ENCODE results near the gene FBN2. TPM values are rescaled to one million over a fixed set of nuclear protein-coding genes. Genes with fewer than 3 reads are reported as not detected.

Gene FBN2
- total RNA-seq, 1 experiment from 2014 or later, result 1.6 TPM

DNA sequence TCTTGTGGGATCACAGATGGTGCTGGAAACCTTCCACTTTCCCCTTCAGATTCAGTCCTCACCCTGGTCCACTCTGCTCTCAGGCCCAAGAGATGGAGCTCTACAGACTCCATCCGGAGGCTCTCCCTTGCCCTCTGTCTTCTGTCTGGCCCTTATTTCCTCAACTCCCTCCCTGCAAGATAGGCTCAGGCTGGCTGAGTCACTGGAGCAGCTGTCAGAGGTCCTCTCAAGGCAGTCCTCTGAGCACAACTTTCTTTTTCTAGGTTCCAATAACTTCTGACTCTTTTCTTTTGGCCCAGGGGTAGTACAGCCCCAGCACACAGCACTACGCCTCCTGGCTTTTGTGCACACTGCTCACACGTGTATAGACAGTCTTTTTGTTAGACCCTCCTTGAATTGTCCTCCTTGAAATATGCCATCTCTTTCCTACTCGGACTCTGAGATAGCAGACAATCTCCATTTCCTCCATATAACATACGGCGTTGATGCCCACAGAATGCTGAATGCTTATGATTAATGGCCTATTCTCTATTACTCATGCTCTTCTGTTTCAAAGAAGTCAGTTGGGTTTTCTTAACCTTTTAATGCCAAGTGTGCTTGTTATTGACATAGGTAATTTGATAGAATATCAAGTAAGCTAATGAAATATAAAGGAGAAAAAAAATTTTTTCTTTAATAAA is 261.4 kb downstream of the FBN2 start:
- BruUV-seq (replicated peaks), result no TSS peak
- Histone ChIP-seq H3K27me3 (replicated peaks; ENCODE audit: insufficient read depth, low read depth, low read length, poor library complexity) (peaks cover 3% of the 10 kb centered on the region), H3K4me1 (ENCODE audit: insufficient read depth, low read length, poor library complexity, severe bottlenecking) (no peaks in the 10 kb centered on the region), H3K4me3 (ENCODE audit: low read depth, low read length, poor library complexity, severe bottlenecking) (no peak overlapping the region), H3K9me3 (ENCODE audit: low read depth, low read length, poor library complexity, severe bottlenecking) (no peaks in the 10 kb centered on the region), H3K36me3 (ENCODE audit: insufficient read depth, low read length, poor library complexity, severe bottlenecking) (no peaks in the 10 kb centered on the region), H3K27ac (ENCODE audit: low read depth, low read length, poor library complexity, severe bottlenecking) (no peak overlapping the region)
- no peak for TF ChIP-seq EZH2 (IDR thresholded peaks at IDR 0.05; ENCODE audit: borderline replicate concordance, low read depth, low read length, poor library complexity, severe bottlenecking)
- TF ChIP-seq, protein P1, sequence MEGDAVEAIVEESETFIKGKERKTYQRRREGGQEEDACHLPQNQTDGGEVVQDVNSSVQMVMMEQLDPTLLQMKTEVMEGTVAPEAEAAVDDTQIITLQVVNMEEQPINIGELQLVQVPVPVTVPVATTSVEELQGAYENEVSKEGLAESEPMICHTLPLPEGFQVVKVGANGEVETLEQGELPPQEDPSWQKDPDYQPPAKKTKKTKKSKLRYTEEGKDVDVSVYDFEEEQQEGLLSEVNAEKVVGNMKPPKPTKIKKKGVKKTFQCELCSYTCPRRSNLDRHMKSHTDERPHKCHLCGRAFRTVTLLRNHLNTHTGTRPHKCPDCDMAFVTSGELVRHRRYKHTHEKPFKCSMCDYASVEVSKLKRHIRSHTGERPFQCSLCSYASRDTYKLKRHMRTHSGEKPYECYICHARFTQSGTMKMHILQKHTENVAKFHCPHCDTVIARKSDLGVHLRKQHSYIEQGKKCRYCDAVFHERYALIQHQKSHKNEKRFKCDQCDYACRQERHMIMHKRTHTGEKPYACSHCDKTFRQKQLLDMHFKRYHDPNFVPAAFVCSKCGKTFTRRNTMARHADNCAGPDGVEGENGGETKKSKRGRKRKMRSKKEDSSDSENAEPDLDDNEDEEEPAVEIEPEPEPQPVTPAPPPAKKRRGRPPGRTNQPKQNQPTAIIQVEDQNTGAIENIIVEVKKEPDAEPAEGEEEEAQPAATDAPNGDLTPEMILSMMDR (conservative IDR thresholded peaks at IDR 0.05; ENCODE audit: low read depth, low read length), result no peak
- POLR2A ChIA-PET (ENCODE audit: low non-redundant PET), result no interaction called here
- no peak for DNase-seq (ENCODE audit: low spot score)
- CTCF ChIA-PET, result no interaction called here
- intact Hi-C loops (cut with micrococcal nuclease; ENCODE audit: unreplicated experiment), result no loop called here

DNA sequence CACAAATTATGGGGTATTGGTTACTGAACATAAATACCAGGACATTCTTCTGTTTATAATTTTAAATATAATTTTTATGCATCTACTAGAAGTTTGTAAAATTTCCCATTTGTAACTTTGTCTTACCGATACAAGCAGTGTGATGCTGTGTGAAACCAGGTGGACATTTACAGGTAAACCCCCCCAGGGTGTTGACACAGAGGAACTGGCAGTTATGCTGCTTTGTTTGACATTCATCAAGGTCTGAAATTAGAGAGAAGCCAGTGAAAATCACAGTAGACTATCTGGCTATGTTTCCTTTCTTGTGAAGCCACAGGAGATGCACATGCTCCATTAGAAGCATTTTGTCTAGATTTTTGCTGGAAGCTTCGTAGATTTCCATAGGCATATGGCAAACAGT is 263.6 kb downstream of the FBN2 start:
- intact Hi-C loops (cut with micrococcal nuclease; ENCODE audit: unreplicated experiment), result no loop called here
- BruUV-seq (replicated peaks), result no TSS peak

DNA sequence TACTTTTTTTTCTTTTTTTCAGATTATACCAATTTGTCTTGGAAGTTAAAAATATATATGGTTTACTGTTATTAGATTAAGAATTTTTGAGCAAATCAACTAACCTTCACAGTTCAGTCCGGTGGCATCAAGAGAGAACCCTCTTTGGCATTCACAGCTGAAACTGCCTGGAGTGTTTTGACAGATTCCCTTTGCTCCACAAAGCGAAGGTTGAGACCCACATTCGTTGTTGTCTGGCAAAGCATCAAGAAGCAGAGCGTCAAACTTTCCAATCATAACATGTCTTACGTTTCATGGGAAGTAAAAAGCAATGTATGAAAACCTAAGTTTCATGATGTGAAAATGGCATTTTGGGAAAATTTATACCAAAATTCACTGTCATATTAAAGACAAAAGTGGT is 264.3 kb downstream of the FBN2 start:
- Histone ChIP-seq H3K4me3 (ENCODE audit: low read depth, low read length, poor library complexity, severe bottlenecking) (no peak overlapping the region), H3K36me3 (ENCODE audit: insufficient read depth, low read length, poor library complexity, severe bottlenecking) (no peaks in the 10 kb centered on the region), H3K27ac (ENCODE audit: low read depth, low read length, poor library complexity, severe bottlenecking) (no peak overlapping the region), H3K4me1 (ENCODE audit: insufficient read depth, low read length, poor library complexity, severe bottlenecking) (no peaks in the 10 kb centered on the region), H3K9me3 (ENCODE audit: low read depth, low read length, poor library complexity, severe bottlenecking) (no peaks in the 10 kb centered on the region), H3K27me3 (replicated peaks; ENCODE audit: insufficient read depth, low read depth, low read length, poor library complexity) (peaks cover 3% of the 10 kb centered on the region)
- no peak for TF ChIP-seq EZH2 (IDR thresholded peaks at IDR 0.05; ENCODE audit: borderline replicate concordance, low read depth, low read length, poor library complexity, severe bottlenecking)
- TF ChIP-seq, protein P1 (conservative IDR thresholded peaks at IDR 0.05; ENCODE audit: low read depth, low read length), result no peak
- no peak for DNase-seq (ENCODE audit: low spot score)
- no TSS peak for BruUV-seq (replicated peaks)
- intact Hi-C loops (cut with micrococcal nuclease; ENCODE audit: unreplicated experiment), result no loop called here
- CTCF ChIA-PET, result no interaction called here
- POLR2A ChIA-PET (ENCODE audit: low non-redundant PET), result no interaction called here

More for the DNA sequence above, 263.6 kb downstream of the FBN2 start:
- Histone ChIP-seq H3K27me3 (replicated peaks; ENCODE audit: insufficient read depth, low read depth, low read length, poor library complexity) (peaks cover 3% of the 10 kb centered on the region), H3K9me3 (ENCODE audit: low read depth, low read length, poor library complexity, severe bottlenecking) (no peaks in the 10 kb centered on the region), H3K36me3 (ENCODE audit: insufficient read depth, low read length, poor library complexity, severe bottlenecking) (no peaks in the 10 kb centered on the region), H3K4me3 (ENCODE audit: low read depth, low read length, poor library complexity, severe bottlenecking) (no peak overlapping the region), H3K4me1 (ENCODE audit: insufficient read depth, low read length, poor library complexity, severe bottlenecking) (no peaks in the 10 kb centered on the region), H3K27ac (ENCODE audit: low read depth, low read length, poor library complexity, severe bottlenecking) (no peak overlapping the region)
- DNase-seq (ENCODE audit: low spot score), result no peak
- ChIA-PET POLR2A (ENCODE audit: low non-redundant PET) (no interaction called here), CTCF (no interaction called here)
- TF ChIP-seq EZH2 (IDR thresholded peaks at IDR 0.05; ENCODE audit: borderline replicate concordance, low read depth, low read length, poor library complexity, severe bottlenecking), result no peak
- TF ChIP-seq, protein P1 (conservative IDR thresholded peaks at IDR 0.05; ENCODE audit: low read depth, low read length), result no peak

Measured in A673 (cell line).